Mucosa of descending colon (tissue), 3 donors: ENCODE data around the gene WLS. TPM values are rescaled to one million over a fixed set of nuclear protein-coding genes. Genes with fewer than 3 reads are reported as not detected.

Experiments
- ATAC-seq: fragments of 200-7000 bp; cut with Tn5 transposase; one replicate; pipeline ENCODE4 v1.9.1; 2020; ENCODE audit warnings: mild to moderate bottlenecking, moderate library complexity
- DNase-seq, 3 donors: peaks; one replicate each; pipeline ENCODE4 v3.0.0-alpha.2; 2020
- H3K36me3 ChIP-seq: fragments of 200-600 bp; one replicate; pipeline ENCODE4 v1.8.0; 2021; ENCODE audit warnings: low read depth, mild to moderate bottlenecking
- H3K4me1 ChIP-seq: fragments of 200-600 bp; one replicate; pipeline ENCODE4 v1.8.0; 2021; ENCODE audit warnings: low read depth, mild to moderate bottlenecking
- H3K4me3 ChIP-seq: fragments of 200-600 bp; one replicate; pipeline ENCODE4 v1.8.0; 2021; ENCODE audit warnings: mild to moderate bottlenecking
- H3K9me3 ChIP-seq: fragments of 200-600 bp; one replicate; pipeline ENCODE4 v1.8.0; 2021; ENCODE audit warnings: mild to moderate bottlenecking
- CTCF ChIP-seq: fragments of 200-600 bp; IDR thresholded peaks from one replicate; pipeline ENCODE4 v1.8.0; 2022; ENCODE audit warnings: antibody characterized with exemption, mild to moderate bottlenecking
- intact Hi-C, 2 donors: fragments of 100-400 bp; cut with DNase I in 1 of 2; cut with micrococcal nuclease in 1 of 2; formaldehyde crosslinking; loops; one replicate each; pipeline versions ENCODE4 v1.11.0 to v1.11.1; 2022; cut with DNase I, micrococcal nuclease
- total RNA-seq, 3 donors: library from RNA; stranded (reverse); fragmentation: NEBNext Ultra II Directional in 2 of 3; extraction: Animal tissue kit (Norgen Biotek cat#: 25700) in 2 of 3; gene quantifications; one replicate each; pipeline versions ENCODE4 v1.2.1 to v1.2.4, GENCODE V29; 2021 to 2023
- donor health status: DM: no; HTN: no; CAD: no; lungs with moderate emphysema.
- donor health status: DM: no; HTN: no; CAD: no.
- donor health status: DM: no; HTN: yes; CAD: no.

The WLS gene
- total RNA-seq, 3 donors from 2014 or later: 100 to 182 (median 118) TPM

- no peak for DNase-seq
- H3K4me1 ChIP-seq: no peaks in the 10 kb centered on the region
- intact Hi-C loops: no loop called here
- TF ChIP-seq CTCF: no peak
- H3K4me3 ChIP-seq: no peak overlapping the region
- no peaks in the 10 kb centered on the region for H3K9me3 ChIP-seq
- ATAC-seq: no peak
- H3K36me3 ChIP-seq: no peaks in the 10 kb centered on the region
These were observed 99.7 kb downstream of the WLS start for GRCh38 chr1:68132426-68133130.

GRCh38 chr1:68131261-68131660, 101.1 kb downstream of the WLS start:
- intact Hi-C loops: no loop called here
- H3K4me3 ChIP-seq: no peak overlapping the region
- TF ChIP-seq CTCF: no peak

GRCh38 chr1:68129536-68130250, 102.6 kb downstream of the WLS start:
- Histone ChIP-seq H3K4me3 (no peak overlapping the region), H3K36me3 (peaks cover 7% of the 10 kb centered on the region), H3K4me1 (no peaks in the 10 kb centered on the region), H3K9me3 (no peaks in the 10 kb centered on the region)
- intact Hi-C loops: loop anchor here in 1 of 2 donors (10.0 kb wide), 1 partner anchor 105 kb away; the partner anchor contains the start of gene WLS
- TF ChIP-seq CTCF: no peak
- no peak for DNase-seq
- ATAC-seq: no peak

More at GRCh38 chr1:68131261-68131660, 101.1 kb downstream of the WLS start:
- Histone ChIP-seq H3K36me3 (peaks cover 5% of the 10 kb centered on the region), H3K4me1 (no peaks in the 10 kb centered on the region), H3K9me3 (no peaks in the 10 kb centered on the region)
- ATAC-seq (no peak), DNase-seq (no peak)

GRCh38 chr1:68128820-68129219, 103.5 kb downstream of the WLS start:
- H3K36me3 ChIP-seq: peaks cover 7% of the 10 kb centered on the region
- DNase-seq (no peak), ATAC-seq (no peak)
- no peak for TF ChIP-seq CTCF
- H3K4me3 ChIP-seq: no peak overlapping the region
- no peaks in the 10 kb centered on the region for H3K9me3 ChIP-seq
- no peaks in the 10 kb centered on the region for H3K4me1 ChIP-seq
- intact Hi-C loops: loop anchor here in 1 of 2 donors (10.0 kb wide), 1 partner anchor 106 kb away; the partner anchor contains the start of gene WLS

- no peaks in the 10 kb centered on the region for H3K4me1 ChIP-seq
- H3K9me3 ChIP-seq: no peaks in the 10 kb centered on the region
- TF ChIP-seq CTCF: no peak
- intact Hi-C loops: loop anchor here in 1 of 2 donors (10.0 kb wide), 1 partner anchor 107 kb away; the partner anchor contains the start of gene WLS
- H3K4me3 ChIP-seq: no peak overlapping the region
- ATAC-seq: no peak
- peaks cover 7% of the 10 kb centered on the region for H3K36me3 ChIP-seq
- no peak for DNase-seq
These were observed 104.2 kb downstream of the WLS start for GRCh38 chr1:68128157-68128556.
